ENCODE results near the gene ATP2C2. TPM values are rescaled to one million over a fixed set of nuclear protein-coding genes. Genes with fewer than 3 reads are reported as not detected.

The ATP2C2 gene
- total and polyA plus RNA-seq, 7 experiments from 2014 or later = 0.20 TPM; not detected in 6

- intact Hi-C loops (cut with micrococcal nuclease) = no loop called here
- Mint-ChIP-seq H3K27ac (no peak overlapping the region), H3K27me3 (peaks cover 6 to 12% (median 7%) of the 10 kb centered on the region in 5 donors), H3K9me3 (no peaks in the 10 kb centered on the region), H3K4me3 (no peak overlapping the region), H3K36me3 (no peaks in the 10 kb centered on the region), H3K4me1 (peaks cover 0 to 3% (median 0%) of the 10 kb centered on the region in 7 donors)
- H3K4me3 ChIP-seq (ENCODE audit: low read length) = no peak overlapping the region
- ChIA-PET POLR2A (no interaction called here), CTCF (no interaction called here)
- no peak for DNase-seq
- H3K36me3 ChIP-seq (ENCODE audit: control insufficient read depth in 2 of 3, insufficient read depth in 3 of 3, low read length in 3 of 3) = no peaks in the 10 kb centered on the region
- no peak overlapping the region for H3K27ac ChIP-seq (ENCODE audit: low read depth, low read length)
- no peaks in the 10 kb centered on the region for H3K4me1 ChIP-seq (ENCODE audit: control insufficient read depth in 2 of 2, insufficient read depth in 2 of 2, low read length in 2 of 2)
- H3K27me3 ChIP-seq (ENCODE audit: control insufficient read depth in 2 of 2, insufficient read depth in 2 of 2, low read length in 2 of 2) = no peaks in the 10 kb centered on the region
- ATAC-seq = no peak
- H3K9me3 ChIP-seq (ENCODE audit: control insufficient read depth in 2 of 3, low read length in 3 of 3) = no peaks in the 10 kb centered on the region
These were observed 43.9 kb downstream of the ATP2C2 start for GRCh38 chr16:84412262-84412661.

DNA sequence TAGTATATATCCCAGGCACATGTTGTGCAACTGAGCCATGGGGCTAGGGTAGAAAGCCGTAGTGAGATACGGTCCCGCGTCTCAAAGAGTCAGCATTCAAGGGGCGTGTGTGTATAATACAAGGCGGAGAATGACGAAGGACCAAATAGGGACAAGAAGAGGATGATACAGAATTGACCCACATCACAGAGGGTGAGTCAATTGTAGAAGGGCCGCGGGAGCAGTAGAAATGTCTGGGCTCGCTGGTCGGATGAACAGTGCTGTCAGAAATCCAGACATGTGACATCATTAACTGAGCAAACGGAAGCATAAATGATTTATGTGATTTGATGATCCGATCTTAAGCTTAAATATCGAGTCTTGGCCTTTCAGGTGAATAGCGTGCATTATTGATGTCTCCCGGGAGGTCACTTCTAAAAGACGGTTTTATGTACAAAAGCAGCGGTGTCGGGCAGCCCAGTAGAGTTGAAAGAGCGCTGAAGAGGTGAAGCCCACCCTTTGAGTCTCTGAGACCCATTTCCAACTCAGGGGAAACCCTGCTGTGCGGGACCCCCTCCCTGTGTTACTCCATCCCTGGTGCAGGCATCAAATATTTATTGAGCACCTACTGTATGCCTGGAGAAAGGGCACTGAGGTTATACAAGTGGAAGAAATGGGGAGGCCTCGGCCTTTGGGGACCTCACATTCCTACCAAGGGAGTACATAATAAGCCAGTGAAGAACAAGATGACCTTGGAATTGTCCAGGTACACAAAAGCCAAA, 45.1 kb downstream of the ATP2C2 start:
- Histone ChIP-seq H3K36me3 (ENCODE audit: control insufficient read depth in 2 of 3, insufficient read depth in 3 of 3, low read length in 3 of 3) (no peaks in the 10 kb centered on the region), H3K9me3 (ENCODE audit: control insufficient read depth in 2 of 3, low read length in 3 of 3) (no peaks in the 10 kb centered on the region), H3K4me3 (ENCODE audit: low read length) (no peak overlapping the region), H3K27me3 (ENCODE audit: control insufficient read depth in 2 of 2, insufficient read depth in 2 of 2, low read length in 2 of 2) (no peaks in the 10 kb centered on the region), H3K4me1 (ENCODE audit: control insufficient read depth in 2 of 2, insufficient read depth in 2 of 2, low read length in 2 of 2) (no peaks in the 10 kb centered on the region), H3K27ac (ENCODE audit: low read depth, low read length) (no peak overlapping the region)
- ATAC-seq (no peak), DNase-seq (no peak)
- Mint-ChIP-seq H3K27ac (no peak overlapping the region), H3K4me3 (no peak overlapping the region), H3K27me3 (peaks cover 0 to 5% (median 1%) of the 10 kb centered on the region in 5 donors), H3K36me3 (no peaks in the 10 kb centered on the region), H3K4me1 (peaks cover 0 to 3% (median 0%) of the 10 kb centered on the region in 7 donors), H3K9me3 (no peaks in the 10 kb centered on the region)
- CTCF ChIA-PET = no interaction called here
- POLR2A ChIA-PET = no interaction called here
- intact Hi-C loops (cut with micrococcal nuclease) = no loop called here

- no peak overlapping the region for H3K27ac ChIP-seq (ENCODE audit: low read depth, low read length)
These were observed 46.5 kb downstream of the ATP2C2 start for GRCh38 chr16:84414789-84415326.

DNA sequence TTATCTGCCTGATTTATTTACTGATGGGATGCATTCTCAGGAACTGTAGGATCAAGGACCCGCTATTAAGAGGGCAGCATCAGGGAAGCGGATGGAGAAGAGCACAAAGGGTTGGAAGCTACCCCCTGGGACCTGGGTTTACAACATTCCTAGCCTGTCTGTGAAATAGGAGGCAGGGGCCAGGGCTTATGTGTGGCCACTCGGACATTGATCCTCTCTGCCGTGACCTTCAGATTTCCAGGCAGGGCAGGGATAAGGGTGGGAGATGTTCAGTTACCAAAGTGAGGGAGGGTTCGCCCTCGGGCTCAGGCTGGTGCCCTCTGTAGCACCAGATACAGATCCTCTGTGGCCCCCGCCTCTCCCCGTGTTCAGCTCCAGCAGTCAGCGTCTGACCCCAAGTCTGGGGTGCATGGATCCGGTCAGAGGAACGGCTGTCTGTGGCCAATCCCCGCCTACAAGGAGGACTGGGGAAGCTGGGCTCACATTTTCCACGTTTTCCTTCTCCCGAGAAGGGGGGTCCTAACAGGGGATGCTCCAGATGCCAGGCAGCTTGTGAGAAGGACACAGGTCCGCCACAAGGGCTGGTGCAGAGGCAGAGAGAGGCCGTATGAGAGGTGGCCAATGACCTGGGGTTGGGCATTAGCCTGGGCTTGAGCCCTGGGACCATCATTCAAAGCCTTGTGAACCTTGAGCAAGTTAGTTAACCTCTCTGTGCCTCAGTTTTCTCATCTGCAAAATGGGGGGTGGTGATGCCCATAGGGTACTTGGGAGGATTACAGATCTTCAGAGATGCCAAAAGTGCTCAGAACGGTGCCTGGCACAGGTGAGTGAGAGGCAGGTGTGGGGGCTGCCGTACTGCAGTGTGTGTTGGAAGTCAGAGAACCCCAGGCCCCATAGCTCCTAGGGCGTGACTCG, 48.3 kb downstream of the ATP2C2 start:
- Mint-ChIP-seq H3K4me3 (no peak overlapping the region), H3K9me3 (no peaks in the 10 kb centered on the region)

More at GRCh38 chr16:84414789-84415326, 46.5 kb downstream of the ATP2C2 start:
- no peak for DNase-seq
- H3K9me3 ChIP-seq (ENCODE audit: control insufficient read depth in 2 of 3, low read length in 3 of 3) = no peaks in the 10 kb centered on the region
- H3K4me3 Mint-ChIP-seq = no peak overlapping the region
- ATAC-seq = no peak
- no peaks in the 10 kb centered on the region for H3K36me3 Mint-ChIP-seq
- peaks cover 0 to 8% (median 2%) of the 10 kb centered on the region in 5 donors for H3K27me3 Mint-ChIP-seq
- H3K36me3 ChIP-seq (ENCODE audit: control insufficient read depth in 2 of 3, insufficient read depth in 3 of 3, low read length in 3 of 3) = no peaks in the 10 kb centered on the region
- no peaks in the 10 kb centered on the region for H3K27me3 ChIP-seq (ENCODE audit: control insufficient read depth in 2 of 2, insufficient read depth in 2 of 2, low read length in 2 of 2)
- no peaks in the 10 kb centered on the region for H3K4me1 ChIP-seq (ENCODE audit: control insufficient read depth in 2 of 2, insufficient read depth in 2 of 2, low read length in 2 of 2)
- no peaks in the 10 kb centered on the region for H3K9me3 Mint-ChIP-seq
- ChIA-PET POLR2A (no interaction called here), CTCF (no interaction called here)
- H3K4me3 ChIP-seq (ENCODE audit: low read length) = no peak overlapping the region
- intact Hi-C loops (cut with micrococcal nuclease) = no loop called here
- H3K4me1 Mint-ChIP-seq = no peaks in the 10 kb centered on the region
- H3K27ac Mint-ChIP-seq = no peak overlapping the region

GRCh38 chr16:84418056-84418849, 49.9 kb downstream of the ATP2C2 start:
- Mint-ChIP-seq H3K27me3 (peaks cover 0 to 8% (median 2%) of the 10 kb centered on the region in 5 donors), H3K4me3 (no peak overlapping the region), H3K4me1 (peaks cover 0 to 3% (median 0%) of the 10 kb centered on the region in 7 donors), H3K27ac (no peak overlapping the region), H3K9me3 (peaks cover 0 to 3% (median 0%) of the 10 kb centered on the region in 11 donors), H3K36me3 (no peaks in the 10 kb centered on the region)
- no peak overlapping the region for H3K4me3 ChIP-seq (ENCODE audit: low read length)
- H3K27ac ChIP-seq (ENCODE audit: low read depth, low read length) = no peak overlapping the region
- H3K27me3 ChIP-seq (ENCODE audit: control insufficient read depth in 2 of 2, insufficient read depth in 2 of 2, low read length in 2 of 2) = no peaks in the 10 kb centered on the region
- ATAC-seq (no peak), DNase-seq (no peak)
- ChIA-PET CTCF (no interaction called here), POLR2A (no interaction called here)
- H3K9me3 ChIP-seq (ENCODE audit: control insufficient read depth in 2 of 3, low read length in 3 of 3) = no peaks in the 10 kb centered on the region
- intact Hi-C loops (cut with micrococcal nuclease) = no loop called here
- H3K4me1 ChIP-seq (ENCODE audit: control insufficient read depth in 2 of 2, insufficient read depth in 2 of 2, low read length in 2 of 2) = no peaks in the 10 kb centered on the region
- no peaks in the 10 kb centered on the region for H3K36me3 ChIP-seq (ENCODE audit: control insufficient read depth in 2 of 3, insufficient read depth in 3 of 3, low read length in 3 of 3)

More for the DNA sequence above, 48.3 kb downstream of the ATP2C2 start:
- H3K27ac ChIP-seq (ENCODE audit: low read depth, low read length) = no peak overlapping the region
- H3K4me3 ChIP-seq (ENCODE audit: low read length) = no peak overlapping the region
- intact Hi-C loops (cut with micrococcal nuclease) = no loop called here
- Mint-ChIP-seq H3K36me3 (no peaks in the 10 kb centered on the region), H3K27ac (no peak overlapping the region), H3K4me1 (peaks cover 0 to 3% (median 0%) of the 10 kb centered on the region in 7 donors), H3K27me3 (peaks cover 0 to 8% (median 2%) of the 10 kb centered on the region in 5 donors)
- DNase-seq (no peak), ATAC-seq (no peak)
- H3K27me3 ChIP-seq (ENCODE audit: control insufficient read depth in 2 of 2, insufficient read depth in 2 of 2, low read length in 2 of 2) = no peaks in the 10 kb centered on the region
- H3K36me3 ChIP-seq (ENCODE audit: control insufficient read depth in 2 of 3, insufficient read depth in 3 of 3, low read length in 3 of 3) = no peaks in the 10 kb centered on the region
- no peaks in the 10 kb centered on the region for H3K9me3 ChIP-seq (ENCODE audit: control insufficient read depth in 2 of 3, low read length in 3 of 3)
- H3K4me1 ChIP-seq (ENCODE audit: control insufficient read depth in 2 of 2, insufficient read depth in 2 of 2, low read length in 2 of 2) = no peaks in the 10 kb centered on the region
- ChIA-PET CTCF (no interaction called here), POLR2A (no interaction called here)

GRCh38 chr16:84419730-84420129, 51.4 kb downstream of the ATP2C2 start:
- POLR2A ChIA-PET = no interaction called here
- peaks cover 0 to 6% (median 0%) of the 10 kb centered on the region in 5 donors for H3K36me3 Mint-ChIP-seq
- H3K27ac Mint-ChIP-seq = no peak overlapping the region
- no peak overlapping the region for H3K4me3 Mint-ChIP-seq
- Histone ChIP-seq H3K4me3 (ENCODE audit: low read length) (no peak overlapping the region), H3K36me3 (ENCODE audit: control insufficient read depth in 2 of 3, insufficient read depth in 3 of 3, low read length in 3 of 3) (no peaks in the 10 kb centered on the region), H3K27ac (ENCODE audit: low read depth, low read length) (no peak overlapping the region), H3K9me3 (ENCODE audit: control insufficient read depth in 2 of 3, low read length in 3 of 3) (no peaks in the 10 kb centered on the region), H3K4me1 (ENCODE audit: control insufficient read depth in 2 of 2, insufficient read depth in 2 of 2, low read length in 2 of 2) (no peaks in the 10 kb centered on the region), H3K27me3 (ENCODE audit: control insufficient read depth in 2 of 2, insufficient read depth in 2 of 2, low read length in 2 of 2) (no peaks in the 10 kb centered on the region)
- H3K9me3 Mint-ChIP-seq = peaks cover 0 to 3% (median 0%) of the 10 kb centered on the region in 11 donors
- no peak for DNase-seq
- CTCF ChIA-PET = no interaction called here
- ATAC-seq = no peak
- peaks cover 0 to 8% (median 2%) of the 10 kb centered on the region in 5 donors for H3K27me3 Mint-ChIP-seq
- peaks cover 0 to 3% (median 0%) of the 10 kb centered on the region in 7 donors for H3K4me1 Mint-ChIP-seq
- intact Hi-C loops (cut with micrococcal nuclease) = no loop called here

Data from naive thymus-derived CD4-positive, alpha-beta T cell (primary cell).